GM23338 (cell line): Measurements from ENCODE around the gene CES2. TPM values are rescaled to one million over a fixed set of nuclear protein-coding genes. Genes with fewer than 3 reads are reported as not detected.

Experiments
- ATAC-seq: fragments of 200-7000 bp; cut with Tn5 transposase; 3 replicates; pipeline ENCODE4 v1.9.1; 2020
- DNase-seq: peaks from one replicate; pipeline ENCODE4 v3.0.0-alpha.2; 2015; ENCODE audit warnings: low spot score
- H2AFZ ChIP-seq: fragments of 200-600 bp; sonication (generic); 2 replicates; pipeline ENCODE4 v1.8.0; 2016; ENCODE audit warnings: antibody characterized with exemption, mild to moderate bottlenecking, moderate library complexity
- H3F3A ChIP-seq: fragments of 200-600 bp; sonication (generic); replicated peaks from 2 replicates; pipeline ENCODE4 v1.8.0; 2017; ENCODE audit warnings: antibody characterized with exemption, mixed run types, low read depth
- H3K27ac ChIP-seq: fragments of 200-600 bp; sonication (generic); 2 replicates; pipeline ENCODE4 v1.6.1; 2016; ENCODE audit warnings: low read depth
- H3K27me3 ChIP-seq: fragments of 200-600 bp; sonication (generic); 2 replicates; pipeline ENCODE4 v1.8.0; 2016; ENCODE audit warnings: mild to moderate bottlenecking, mixed run types, moderate library complexity; ENCODE audit not compliant: insufficient read depth
- H3K36me3 ChIP-seq: fragments of 200-600 bp; sonication (generic); 2 replicates; pipeline ENCODE4 v1.8.0; 2016; ENCODE audit warnings: mild to moderate bottlenecking; ENCODE audit not compliant: insufficient read depth
- H3K4me1 ChIP-seq: fragments of 200-600 bp; sonication (generic); 2 replicates; pipeline ENCODE4 v1.8.0; 2016; ENCODE audit warnings: mild to moderate bottlenecking, moderate library complexity; ENCODE audit not compliant: insufficient read depth
- H3K4me2 ChIP-seq: fragments of 200-600 bp; sonication (generic); 2 replicates; pipeline ENCODE4 v1.7.1; 2017; ENCODE audit warnings: mixed run types
- H3K4me3 ChIP-seq: fragments of 200-600 bp; sonication (generic); 2 replicates; pipeline ENCODE4 v1.6.1; 2016; ENCODE audit warnings: mixed run types
- H3K79me2 ChIP-seq: fragments of 200-600 bp; sonication (generic); replicated peaks from 2 replicates; pipeline ENCODE4 v1.8.0; 2017; ENCODE audit warnings: mild to moderate bottlenecking; ENCODE audit not compliant: insufficient read depth
- H3K9me2 ChIP-seq: fragments of 200-600 bp; sonication (generic); 2 replicates; pipeline ENCODE4 v1.8.0; 2017; ENCODE audit not compliant: insufficient read depth
- H4K20me1 ChIP-seq: fragments of 200-600 bp; sonication (generic); replicated peaks from 2 replicates; pipeline ENCODE4 v1.8.0; 2017; ENCODE audit warnings: mild to moderate bottlenecking; ENCODE audit not compliant: insufficient read depth
- H3K27ac Mint-ChIP-seq: 2 replicates; pipeline ENCODE4 v1.8.0; 2020; ENCODE audit warnings: inconsistent platforms, mild to moderate bottlenecking, moderate library complexity, mixed read lengths
- H3K27me3 Mint-ChIP-seq: 3 replicates; pipeline ENCODE4 v1.8.0; 2022; ENCODE audit warnings: low read depth, mild to moderate bottlenecking, moderate library complexity, mixed read lengths, inconsistent platforms; ENCODE audit not compliant: insufficient read depth, poor library complexity
- H3K36me3 Mint-ChIP-seq: 3 replicates; pipeline ENCODE4 v1.8.0; 2021; ENCODE audit warnings: low read depth, mild to moderate bottlenecking, inconsistent platforms, moderate library complexity, mixed read lengths
- H3K4me1 Mint-ChIP-seq: 3 replicates; pipeline ENCODE4 v1.8.0; 2020; ENCODE audit warnings: mild to moderate bottlenecking, inconsistent platforms, mixed read lengths
- H3K4me3 Mint-ChIP-seq: 3 replicates; pipeline ENCODE4 v1.8.0; 2021; ENCODE audit warnings: moderate library complexity, mild to moderate bottlenecking, inconsistent platforms, mixed read lengths
- H3K9me3 Mint-ChIP-seq: 3 replicates; pipeline ENCODE4 v1.8.0; 2020; ENCODE audit warnings: moderate library complexity, mild to moderate bottlenecking, inconsistent platforms, mixed read lengths
- CREB1 ChIP-seq: fragments of 250-450 bp; sonication (Bioruptor Pico); IDR thresholded peaks from 2 replicates; pipeline ENCODE4 v1.5.0; 2020; ENCODE audit warnings: low read depth, mild to moderate bottlenecking, moderate library complexity
- EZH2 ChIP-seq: fragments of 200-600 bp; sonication (generic); IDR thresholded peaks from one replicate; pipeline ENCODE4 v1.8.0; 2017; ENCODE audit warnings: antibody characterized with exemption, mild to moderate bottlenecking, low read depth; ENCODE audit not compliant: unreplicated experiment
- EZH2phosphoT487 ChIP-seq: fragments of 200-600 bp; sonication (generic); IDR thresholded peaks from one replicate; pipeline ENCODE4 v1.8.1; 2018; ENCODE audit warnings: antibody characterized with exemption; ENCODE audit not compliant: unreplicated experiment
- JUNB ChIP-seq: IDR thresholded peaks from one replicate; pipeline ENCODE4 v1.6.1; 2016; ENCODE audit warnings: antibody characterized with exemption; ENCODE audit not compliant: unreplicated experiment
- POLR2AphosphoS5 ChIP-seq: IDR thresholded peaks from 2 replicates; pipeline ENCODE4 v1.6.1; 2016; ENCODE audit warnings: antibody characterized with exemption, low read depth
- ZNF331 ChIP-seq: fragments of 250-450 bp; sonication (Bioruptor Pico); IDR thresholded peaks from 2 replicates; pipeline ENCODE4 v1.5.0; 2020; ENCODE audit warnings: low read depth, mild to moderate bottlenecking, moderate library complexity
- polyA plus RNA-seq: library from polyadenylated mRNA; unstranded; fragments of >200 nt; fragmentation: Nextera tagmentation; extraction: Ambion mirVana; gene quantifications from 2 replicates; pipeline ENCODE4 v1.2.1, GENCODE V29; 2016
- total RNA-seq: library from RNA; depleted of rRNA; stranded (reverse); fragments of >200 nt; shearing (Covaris generic); gene quantifications from 2 replicates; pipeline ENCODE4 v1.2.3, GENCODE V29; 2014
- TF ChIP-seq, protein P1 (sequence below), 2 experiments: fragments of 200-600 bp in 1 of 2; sonication (generic) in 1 of 2; conservative IDR thresholded peaks; 2 replicates each; pipeline versions ENCODE4 v1.5.1 to v1.6.1; 2016 to 2017; ENCODE audit warnings: antibody characterized with exemption in 2 of 2, low read depth in 2 of 2, mild to moderate bottlenecking in 2 of 2, moderate library complexity in 1 of 2
- TF ChIP-seq, protein P2 (sequence below): IDR thresholded peaks from one replicate; pipeline ENCODE4 v1.6.1; 2018; ENCODE audit warnings: antibody characterized with exemption; ENCODE audit not compliant: unreplicated experiment
- TF ChIP-seq, protein P3 (sequence below): fragments of 250-450 bp; sonication (Bioruptor Pico); IDR thresholded peaks from 2 replicates; pipeline ENCODE4 v1.5.0; 2020; ENCODE audit warnings: mild to moderate bottlenecking, moderate library complexity

Gene CES2
- total and polyA plus RNA-seq, 2 experiments from 2014 or later: 5.0 to 9.3 TPM

DNA sequence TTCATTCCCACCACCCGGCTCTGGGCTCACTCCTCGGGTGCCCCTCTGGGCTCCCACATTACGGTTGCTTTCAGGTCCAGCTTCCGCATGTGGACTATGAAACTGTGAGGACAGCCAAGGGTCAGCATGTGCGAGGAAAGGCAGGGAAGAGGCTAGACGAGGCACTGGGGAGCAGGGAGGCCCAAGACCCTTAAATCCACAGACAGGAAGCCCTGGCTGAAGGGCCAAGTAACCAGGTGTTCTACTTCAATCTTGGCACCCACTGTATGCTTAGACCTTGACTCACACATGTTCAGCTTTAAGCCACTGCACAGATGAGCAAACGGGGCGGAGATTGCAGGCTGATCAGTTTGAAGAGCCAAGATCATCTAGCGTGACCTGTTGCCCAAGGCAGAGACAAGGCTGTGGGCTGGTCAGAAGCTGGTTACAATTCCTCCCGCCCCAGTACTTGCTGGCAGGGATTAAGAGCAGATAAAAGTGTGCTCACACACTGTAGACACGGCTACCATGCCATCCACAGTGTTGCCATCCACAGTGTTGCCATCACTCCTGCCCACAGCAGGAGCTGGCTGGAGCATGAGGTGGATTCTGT is 53.0 kb downstream of the CES2 start, which contains the start of gene CES4A:
TSS of gene CES4A (plus strand) at position 393 of the 592 bp plus-strand sequence. CDS start at position 577, 184 bp downstream.
- DNase-seq (no peak), ATAC-seq (no peak)
- H3K9me3 Mint-ChIP-seq: no peaks in the 10 kb centered on the region
- no peaks in the 10 kb centered on the region for H3K79me2 ChIP-seq
- no peaks in the 10 kb centered on the region for H3K9me2 ChIP-seq
- H4K20me1 ChIP-seq: no peaks in the 10 kb centered on the region
- no peak within 1 kb of the TSS for H3K4me3 ChIP-seq
- no peak within 1 kb of the TSS for H3K27ac ChIP-seq
- H3K4me1 Mint-ChIP-seq: no peaks in the 10 kb centered on the region
- no peak for TF ChIP-seq POLR2AphosphoS5
- TF ChIP-seq, protein P1, sequence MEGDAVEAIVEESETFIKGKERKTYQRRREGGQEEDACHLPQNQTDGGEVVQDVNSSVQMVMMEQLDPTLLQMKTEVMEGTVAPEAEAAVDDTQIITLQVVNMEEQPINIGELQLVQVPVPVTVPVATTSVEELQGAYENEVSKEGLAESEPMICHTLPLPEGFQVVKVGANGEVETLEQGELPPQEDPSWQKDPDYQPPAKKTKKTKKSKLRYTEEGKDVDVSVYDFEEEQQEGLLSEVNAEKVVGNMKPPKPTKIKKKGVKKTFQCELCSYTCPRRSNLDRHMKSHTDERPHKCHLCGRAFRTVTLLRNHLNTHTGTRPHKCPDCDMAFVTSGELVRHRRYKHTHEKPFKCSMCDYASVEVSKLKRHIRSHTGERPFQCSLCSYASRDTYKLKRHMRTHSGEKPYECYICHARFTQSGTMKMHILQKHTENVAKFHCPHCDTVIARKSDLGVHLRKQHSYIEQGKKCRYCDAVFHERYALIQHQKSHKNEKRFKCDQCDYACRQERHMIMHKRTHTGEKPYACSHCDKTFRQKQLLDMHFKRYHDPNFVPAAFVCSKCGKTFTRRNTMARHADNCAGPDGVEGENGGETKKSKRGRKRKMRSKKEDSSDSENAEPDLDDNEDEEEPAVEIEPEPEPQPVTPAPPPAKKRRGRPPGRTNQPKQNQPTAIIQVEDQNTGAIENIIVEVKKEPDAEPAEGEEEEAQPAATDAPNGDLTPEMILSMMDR (conservative IDR thresholded peaks at IDR 0.05; ENCODE audit: low read depth in 2 of 2): no peak
- TF ChIP-seq ZNF331 (CRISPR knock-in tag): no peak
- no peak for TF ChIP-seq EZH2phosphoT487
- TF ChIP-seq EZH2: no peak
- TF ChIP-seq JUNB: no peak
- no peak for TF ChIP-seq CREB1 (CRISPR knock-in tag)
- TF ChIP-seq, protein P2, sequence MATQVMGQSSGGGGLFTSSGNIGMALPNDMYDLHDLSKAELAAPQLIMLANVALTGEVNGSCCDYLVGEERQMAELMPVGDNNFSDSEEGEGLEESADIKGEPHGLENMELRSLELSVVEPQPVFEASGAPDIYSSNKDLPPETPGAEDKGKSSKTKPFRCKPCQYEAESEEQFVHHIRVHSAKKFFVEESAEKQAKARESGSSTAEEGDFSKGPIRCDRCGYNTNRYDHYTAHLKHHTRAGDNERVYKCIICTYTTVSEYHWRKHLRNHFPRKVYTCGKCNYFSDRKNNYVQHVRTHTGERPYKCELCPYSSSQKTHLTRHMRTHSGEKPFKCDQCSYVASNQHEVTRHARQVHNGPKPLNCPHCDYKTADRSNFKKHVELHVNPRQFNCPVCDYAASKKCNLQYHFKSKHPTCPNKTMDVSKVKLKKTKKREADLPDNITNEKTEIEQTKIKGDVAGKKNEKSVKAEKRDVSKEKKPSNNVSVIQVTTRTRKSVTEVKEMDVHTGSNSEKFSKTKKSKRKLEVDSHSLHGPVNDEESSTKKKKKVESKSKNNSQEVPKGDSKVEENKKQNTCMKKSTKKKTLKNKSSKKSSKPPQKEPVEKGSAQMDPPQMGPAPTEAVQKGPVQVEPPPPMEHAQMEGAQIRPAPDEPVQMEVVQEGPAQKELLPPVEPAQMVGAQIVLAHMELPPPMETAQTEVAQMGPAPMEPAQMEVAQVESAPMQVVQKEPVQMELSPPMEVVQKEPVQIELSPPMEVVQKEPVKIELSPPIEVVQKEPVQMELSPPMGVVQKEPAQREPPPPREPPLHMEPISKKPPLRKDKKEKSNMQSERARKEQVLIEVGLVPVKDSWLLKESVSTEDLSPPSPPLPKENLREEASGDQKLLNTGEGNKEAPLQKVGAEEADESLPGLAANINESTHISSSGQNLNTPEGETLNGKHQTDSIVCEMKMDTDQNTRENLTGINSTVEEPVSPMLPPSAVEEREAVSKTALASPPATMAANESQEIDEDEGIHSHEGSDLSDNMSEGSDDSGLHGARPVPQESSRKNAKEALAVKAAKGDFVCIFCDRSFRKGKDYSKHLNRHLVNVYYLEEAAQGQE: no peak
- TF ChIP-seq, protein P3, sequence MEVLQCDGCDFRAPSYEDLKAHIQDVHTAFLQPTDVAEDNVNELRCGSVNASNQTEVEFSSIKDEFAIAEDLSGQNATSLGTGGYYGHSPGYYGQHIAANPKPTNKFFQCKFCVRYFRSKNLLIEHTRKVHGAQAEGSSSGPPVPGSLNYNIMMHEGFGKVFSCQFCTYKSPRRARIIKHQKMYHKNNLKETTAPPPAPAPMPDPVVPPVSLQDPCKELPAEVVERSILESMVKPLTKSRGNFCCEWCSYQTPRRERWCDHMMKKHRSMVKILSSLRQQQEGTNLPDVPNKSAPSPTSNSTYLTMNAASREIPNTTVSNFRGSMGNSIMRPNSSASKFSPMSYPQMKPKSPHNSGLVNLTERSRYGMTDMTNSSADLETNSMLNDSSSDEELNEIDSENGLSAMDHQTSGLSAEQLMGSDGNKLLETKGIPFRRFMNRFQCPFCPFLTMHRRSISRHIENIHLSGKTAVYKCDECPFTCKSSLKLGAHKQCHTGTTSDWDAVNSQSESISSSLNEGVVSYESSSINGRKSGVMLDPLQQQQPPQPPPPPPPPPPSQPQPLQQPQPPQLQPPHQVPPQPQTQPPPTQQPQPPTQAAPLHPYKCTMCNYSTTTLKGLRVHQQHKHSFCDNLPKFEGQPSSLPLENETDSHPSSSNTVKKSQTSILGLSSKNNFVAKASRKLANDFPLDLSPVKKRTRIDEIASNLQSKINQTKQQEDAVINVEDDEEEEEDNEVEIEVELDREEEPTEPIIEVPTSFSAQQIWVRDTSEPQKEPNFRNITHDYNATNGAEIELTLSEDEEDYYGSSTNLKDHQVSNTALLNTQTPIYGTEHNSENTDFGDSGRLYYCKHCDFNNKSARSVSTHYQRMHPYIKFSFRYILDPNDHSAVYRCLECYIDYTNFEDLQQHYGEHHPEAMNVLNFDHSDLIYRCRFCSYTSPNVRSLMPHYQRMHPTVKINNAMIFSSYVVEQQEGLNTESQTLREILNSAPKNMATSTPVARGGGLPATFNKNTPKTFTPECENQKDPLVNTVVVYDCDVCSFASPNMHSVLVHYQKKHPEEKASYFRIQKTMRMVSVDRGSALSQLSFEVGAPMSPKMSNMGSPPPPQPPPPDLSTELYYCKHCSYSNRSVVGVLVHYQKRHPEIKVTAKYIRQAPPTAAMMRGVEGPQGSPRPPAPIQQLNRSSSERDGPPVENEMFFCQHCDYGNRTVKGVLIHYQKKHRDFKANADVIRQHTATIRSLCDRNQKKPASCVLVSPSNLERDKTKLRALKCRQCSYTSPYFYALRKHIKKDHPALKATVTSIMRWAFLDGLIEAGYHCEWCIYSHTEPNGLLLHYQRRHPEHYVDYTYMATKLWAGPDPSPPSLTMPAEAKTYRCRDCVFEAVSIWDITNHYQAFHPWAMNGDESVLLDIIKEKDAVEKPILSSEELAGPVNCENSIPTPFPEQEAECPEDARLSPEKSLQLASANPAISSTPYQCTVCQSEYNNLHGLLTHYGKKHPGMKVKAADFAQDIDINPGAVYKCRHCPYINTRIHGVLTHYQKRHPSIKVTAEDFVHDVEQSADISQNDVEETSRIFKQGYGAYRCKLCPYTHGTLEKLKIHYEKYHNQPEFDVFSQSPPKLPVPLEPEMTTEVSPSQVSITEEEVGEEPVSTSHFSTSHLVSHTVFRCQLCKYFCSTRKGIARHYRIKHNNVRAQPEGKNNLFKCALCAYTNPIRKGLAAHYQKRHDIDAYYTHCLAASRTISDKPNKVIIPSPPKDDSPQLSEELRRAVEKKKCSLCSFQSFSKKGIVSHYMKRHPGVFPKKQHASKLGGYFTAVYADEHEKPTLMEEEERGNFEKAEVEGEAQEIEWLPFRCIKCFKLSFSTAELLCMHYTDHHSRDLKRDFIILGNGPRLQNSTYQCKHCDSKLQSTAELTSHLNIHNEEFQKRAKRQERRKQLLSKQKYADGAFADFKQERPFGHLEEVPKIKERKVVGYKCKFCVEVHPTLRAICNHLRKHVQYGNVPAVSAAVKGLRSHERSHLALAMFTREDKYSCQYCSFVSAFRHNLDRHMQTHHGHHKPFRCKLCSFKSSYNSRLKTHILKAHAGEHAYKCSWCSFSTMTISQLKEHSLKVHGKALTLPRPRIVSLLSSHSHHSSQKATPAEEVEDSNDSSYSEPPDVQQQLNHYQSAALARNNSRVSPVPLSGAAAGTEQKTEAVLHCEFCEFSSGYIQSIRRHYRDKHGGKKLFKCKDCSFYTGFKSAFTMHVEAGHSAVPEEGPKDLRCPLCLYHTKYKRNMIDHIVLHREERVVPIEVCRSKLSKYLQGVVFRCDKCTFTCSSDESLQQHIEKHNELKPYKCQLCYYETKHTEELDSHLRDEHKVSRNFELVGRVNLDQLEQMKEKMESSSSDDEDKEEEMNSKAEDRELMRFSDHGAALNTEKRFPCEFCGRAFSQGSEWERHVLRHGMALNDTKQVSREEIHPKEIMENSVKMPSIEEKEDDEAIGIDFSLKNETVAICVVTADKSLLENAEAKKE (CRISPR knock-in tag): no peak
- no peak within 1 kb of the TSS for H2AFZ ChIP-seq
- peaks cover 9% of the 10 kb centered on the region for H3K27me3 Mint-ChIP-seq
- H3K27ac Mint-ChIP-seq: no peak within 1 kb of the TSS
- no peak within 1 kb of the TSS for H3K4me3 Mint-ChIP-seq
- no peaks in the 10 kb centered on the region for H3K36me3 ChIP-seq
- H3K4me2 ChIP-seq: no peak within 1 kb of the TSS
- H3K27me3 ChIP-seq: no peaks in the 10 kb centered on the region
- H3F3A ChIP-seq: no peaks in the 10 kb centered on the region
- no peaks in the 10 kb centered on the region for H3K4me1 ChIP-seq
- H3K36me3 Mint-ChIP-seq: no peaks in the 10 kb centered on the region
